Measurements from ENCODE around the gene RAB1A. TPM values are rescaled to one million over a fixed set of nuclear protein-coding genes. Genes with fewer than 3 reads are reported as not detected.

The RAB1A gene
- total RNA-seq, 1 experiment from 2014 or later: 97.9 TPM

Small RNA genes lying within 50 kb of the gene (small RNA-seq; reads per million reads assigned to genes)
- not detected for gene RF00090

Other genes with a start within 250 kb of the RAB1A start
- 7.9 and 8.7 TPM in 2 replicates for gene SLC1A4, start 140.7 kb downstream of the RAB1A start, total RNA-seq (2014; rRNA removed; shearing (Covaris generic))
- gene CEP68, start 73.7 kb downstream of the RAB1A start, total RNA-seq (2014; rRNA removed; shearing (Covaris generic)): 2.2 and 3.4 TPM in 2 replicates
- gene ACTR2, start 97.7 kb upstream of the RAB1A start, total RNA-seq (2014; rRNA removed; shearing (Covaris generic)): 32.8 and 33.6 TPM in 2 replicates

Data from HT-29 (cell line).